GM10847 (cell line): Measurements from ENCODE around the gene BUB1.

Experiments
- POLR2A ChIP-seq: IDR thresholded peaks from 2 replicates; pipeline ENCODE4 v1.6.1; 2011; ENCODE audit not compliant: insufficient read length; ENCODE audit errors: extremely low read depth

BUB1 gene

GRCh38 chr2:110638952-110639695 is 38.7 kb downstream of the BUB1 start:
- no peak for TF ChIP-seq POLR2A

GRCh38 chr2:110638004-110638403 is 39.9 kb downstream of the BUB1 start:
- TF ChIP-seq POLR2A = no peak

- TF ChIP-seq POLR2A = no peak
Measured at GRCh38 chr2:110637093-110637492, 40.8 kb downstream of the BUB1 start.
